Measurements from ENCODE around the gene PRCP.

Gene PRCP

DNA sequence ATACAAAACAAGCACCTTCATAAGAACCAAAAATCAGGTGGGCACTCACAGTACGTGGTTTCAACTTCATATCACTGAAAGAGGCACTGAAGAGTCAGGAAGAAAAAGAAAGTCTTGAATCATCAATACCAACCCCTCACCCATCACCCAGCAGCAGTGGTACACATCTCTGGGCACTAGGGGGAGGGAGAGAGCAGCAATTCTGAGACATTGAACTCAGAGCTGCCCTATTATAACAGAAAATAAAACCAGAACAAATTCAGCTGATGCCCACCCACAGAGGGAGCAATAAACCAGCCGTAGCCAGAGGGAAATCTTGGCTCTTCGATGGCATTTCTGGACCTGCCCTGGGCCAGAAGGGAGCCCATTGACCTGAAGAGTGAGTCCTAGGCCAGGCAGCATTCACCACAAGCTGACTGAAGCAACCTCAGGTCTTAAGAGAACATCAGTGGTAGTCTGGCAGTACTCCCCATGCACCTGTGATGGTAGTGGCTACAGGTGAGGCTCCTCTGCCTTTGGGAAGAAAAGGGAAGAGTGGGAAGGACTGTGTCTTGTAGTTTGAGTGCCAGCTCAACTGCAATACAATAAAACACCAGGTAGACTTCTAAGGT, 124.4 kb downstream of the PRCP start:
- DNase-seq: no peak

DNA sequence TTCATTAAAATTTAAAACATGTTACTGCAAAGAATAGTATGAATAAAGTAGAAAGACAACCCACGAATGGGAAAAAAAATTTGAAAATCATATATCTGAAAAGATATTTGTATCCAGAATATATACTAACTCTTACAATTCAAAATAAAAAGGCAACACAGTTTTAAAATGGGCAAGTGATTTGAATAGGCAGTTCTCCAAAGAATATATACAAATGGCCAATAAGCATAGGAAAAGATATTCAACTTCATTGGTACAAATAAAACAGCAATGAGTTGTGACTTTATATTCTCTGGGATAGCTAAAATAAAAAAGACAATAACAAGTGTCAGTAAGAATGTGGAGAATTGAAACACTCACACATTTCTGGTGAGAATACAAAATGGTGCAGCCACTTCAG, 125.0 kb downstream of the PRCP start:
- DNase-seq: no peak

Data from NCI-H1048 (cell line).